GM23248 (cell line): ENCODE results near the gene CADPS2. TPM values are rescaled to one million over a fixed set of nuclear protein-coding genes. Genes with fewer than 3 reads are reported as not detected.
"Not testable (repeated sequence)": the region's sequence is repeated elsewhere in the genome, so short reads cannot be mapped to it uniquely, and the experiment has no call there.

Experiments
- DNase-seq: peaks from one replicate; pipeline ENCODE4 v3.0.0-alpha.2; 2015
- H2AFZ ChIP-seq: fragments of 200-600 bp; sonication (generic); 2 replicates; pipeline ENCODE4 v1.6.1; 2016; ENCODE audit warnings: antibody characterized with exemption
- H3F3A ChIP-seq: fragments of 200-600 bp; sonication (generic); 2 replicates; pipeline ENCODE4 v1.6.1; 2016; ENCODE audit warnings: mild to moderate bottlenecking, antibody characterized with exemption, mixed run types; ENCODE audit not compliant: insufficient read depth
- H3K27ac ChIP-seq: fragments of 200-600 bp; sonication (generic); 2 replicates; pipeline ENCODE4 v1.5.1; 2016; ENCODE audit warnings: mild to moderate bottlenecking
- H3K27me3 ChIP-seq: fragments of 200-600 bp; sonication (generic); replicated peaks from 2 replicates; pipeline ENCODE4 v1.6.1; 2016; ENCODE audit warnings: mild to moderate bottlenecking; ENCODE audit not compliant: insufficient read depth
- H3K36me3 ChIP-seq: fragments of 200-600 bp; sonication (generic); 2 replicates; pipeline ENCODE4 v1.6.1; 2016; ENCODE audit warnings: low read depth, mild to moderate bottlenecking
- H3K4me1 ChIP-seq: fragments of 200-600 bp; sonication (generic); 2 replicates; pipeline ENCODE4 v1.6.1; 2016; ENCODE audit warnings: mild to moderate bottlenecking; ENCODE audit not compliant: insufficient read depth
- H3K4me2 ChIP-seq: fragments of 200-600 bp; sonication (generic); one replicate; pipeline ENCODE4 v1.6.1; 2016; ENCODE audit warnings: mild to moderate bottlenecking; ENCODE audit not compliant: unreplicated experiment
- H3K4me3 ChIP-seq: fragments of 200-600 bp; sonication (generic); 2 replicates; pipeline ENCODE4 v1.5.1; 2016; ENCODE audit warnings: mild to moderate bottlenecking
- H3K79me2 ChIP-seq: fragments of 200-600 bp; sonication (generic); 2 replicates; pipeline ENCODE4 v1.6.1; 2016; ENCODE audit warnings: mild to moderate bottlenecking; ENCODE audit not compliant: insufficient read depth
- H3K9ac ChIP-seq: fragments of 200-600 bp; sonication (generic); 2 replicates; pipeline ENCODE4 v1.6.1; 2016; ENCODE audit warnings: mild to moderate bottlenecking
- H3K9me2 ChIP-seq: fragments of 200-600 bp; sonication (generic); 2 replicates; pipeline ENCODE4 v1.6.1; 2016; ENCODE audit warnings: mixed run types, mild to moderate bottlenecking, moderate library complexity; ENCODE audit not compliant: insufficient read depth
- H3K9me3 ChIP-seq: fragments of 200-600 bp; sonication (generic); one replicate; pipeline ENCODE4 v1.6.1; 2017; ENCODE audit warnings: low read depth
- H4K20me1 ChIP-seq: fragments of 200-600 bp; sonication (generic); 2 replicates; pipeline ENCODE4 v1.6.0; 2016; ENCODE audit not compliant: insufficient read depth
- EZH2 ChIP-seq: fragments of 200-600 bp; sonication (generic); IDR thresholded peaks from 2 replicates; pipeline ENCODE4 v1.6.1; 2018; ENCODE audit warnings: antibody characterized with exemption, mild to moderate bottlenecking; ENCODE audit not compliant: insufficient read depth, poor library complexity, severe bottlenecking
- EZH2phosphoT487 ChIP-seq: fragments of 200-600 bp; sonication (generic); IDR thresholded peaks from 2 replicates; pipeline ENCODE4 v1.6.1; 2018; ENCODE audit warnings: antibody characterized with exemption, moderate library complexity, mild to moderate bottlenecking, low read depth; ENCODE audit not compliant: insufficient read depth
- WGBS, 2 experiments: methylation state at CpG; one replicate each; pipeline ENCODE4 v1.1.6; 2015 to 2017; ENCODE audit warnings: low lambda C conversion rate in 2 of 2, low coverage in 1 of 2; ENCODE audit errors: missing lambda C conversion rate in 2 of 2; 5-methylcytosine and 5-hydroxymethylcytosine counted together
- in situ Hi-C: fragments of 300-500 bp; cut with MboI; formaldehyde crosslinking; loops from 2 replicates; pipeline ENCODE4 v1.15.0; 2020
- polyA plus RNA-seq: library from polyadenylated mRNA; unstranded; fragments of >200 nt; fragmentation: Nextera tagmentation; extraction: Ambion mirVana; gene quantifications from 2 replicates; pipeline ENCODE4 v1.2.1, GENCODE V29; 2016
- total RNA-seq: library from RNA; depleted of rRNA; stranded (reverse); fragments of >200 nt; shearing (Covaris generic); gene quantifications from 2 replicates; pipeline ENCODE4 v1.2.3, GENCODE V29; 2014

CADPS2 gene
- total and polyA plus RNA-seq, 2 experiments from 2014 or later = 0.06 to 0.43 TPM

GRCh38 chr7:122291189-122291588, 595.1 kb downstream of the CADPS2 start:
- 23 to 44% methylated on average over 2 of the region's 2 CpGs for WGBS, 2 experiments
- H3K79me2 ChIP-seq = no peaks in the 10 kb centered on the region

GRCh38 chr7:122290476-122290875, 595.8 kb downstream of the CADPS2 start:
- Histone ChIP-seq H4K20me1 (no peaks in the 10 kb centered on the region), H3K4me1 (no peaks in the 10 kb centered on the region), H3K9ac (no peak overlapping the region), H3K9me2 (no peaks in the 10 kb centered on the region), H3K36me3 (no peaks in the 10 kb centered on the region), H3K9me3 (no peaks in the 10 kb centered on the region), H3K4me3 (no peak overlapping the region), H2AFZ (no peak overlapping the region), H3K27ac (no peak overlapping the region), H3K27me3 (no peaks in the 10 kb centered on the region), H3K4me2 (no peak overlapping the region), H3K79me2 (no peaks in the 10 kb centered on the region), H3F3A (no peaks in the 10 kb centered on the region)
- no peak for DNase-seq
- no peak for TF ChIP-seq EZH2phosphoT487
- TF ChIP-seq EZH2 = no peak
- in situ Hi-C loops = no loop called here
- WGBS, 2 experiments = 17 to 29% methylated on average over 1 of the region's 1 CpG

More at GRCh38 chr7:122291189-122291588, 595.1 kb downstream of the CADPS2 start:
- TF ChIP-seq EZH2 (no peak), EZH2phosphoT487 (no peak)
- H4K20me1 ChIP-seq = no peaks in the 10 kb centered on the region
- H3K27ac ChIP-seq = no peak overlapping the region
- DNase-seq = no peak
- no peaks in the 10 kb centered on the region for H3K9me3 ChIP-seq
- no peaks in the 10 kb centered on the region for H3K4me1 ChIP-seq
- H3K36me3 ChIP-seq = no peaks in the 10 kb centered on the region
- in situ Hi-C loops = no loop called here
- no peak overlapping the region for H3K4me3 ChIP-seq
- no peak overlapping the region for H2AFZ ChIP-seq
- H3F3A ChIP-seq = no peaks in the 10 kb centered on the region
- no peak overlapping the region for H3K9ac ChIP-seq
- H3K27me3 ChIP-seq = no peaks in the 10 kb centered on the region
- no peak overlapping the region for H3K4me2 ChIP-seq
- H3K9me2 ChIP-seq = no peaks in the 10 kb centered on the region

- Histone ChIP-seq H3K4me3 (no peak overlapping the region), H3K27ac (no peak overlapping the region), H3K4me1 (no peaks in the 10 kb centered on the region), H2AFZ (no peak overlapping the region), H4K20me1 (no peaks in the 10 kb centered on the region), H3F3A (no peaks in the 10 kb centered on the region), H3K79me2 (no peaks in the 10 kb centered on the region), H3K9ac (no peak overlapping the region), H3K4me2 (no peak overlapping the region), H3K36me3 (no peaks in the 10 kb centered on the region), H3K9me3 (no peaks in the 10 kb centered on the region), H3K27me3 (no peaks in the 10 kb centered on the region), H3K9me2 (no peaks in the 10 kb centered on the region)
- in situ Hi-C loops = no loop called here
- DNase-seq = no peak
- no peak for TF ChIP-seq EZH2phosphoT487
- TF ChIP-seq EZH2 = no peak
- 59 to 70% methylated on average over 1 of the region's 1 CpG for WGBS, 2 experiments
Observed at GRCh38 chr7:122289426-122289825, 596.8 kb downstream of the CADPS2 start.

- H3K36me3 ChIP-seq, H3K9me2 ChIP-seq, H2AFZ ChIP-seq, H3K4me1 ChIP-seq, H3F3A ChIP-seq, DNase-seq, in situ Hi-C loops, H4K20me1 ChIP-seq, H3K4me3 ChIP-seq, H3K9me3 ChIP-seq, H3K79me2 ChIP-seq, H3K27me3 ChIP-seq, H3K9ac ChIP-seq, H3K4me2 ChIP-seq, H3K27ac ChIP-seq: not testable (repeated sequence)
- 73 to 78% methylated on average over 19 of the region's 24 CpGs for WGBS, 2 experiments
Observed at GRCh38 chr7:122284608-122285007, 601.7 kb downstream of the CADPS2 start.

- H3K4me1 ChIP-seq = no peaks in the 10 kb centered on the region
- TF ChIP-seq EZH2 = no peak
- TF ChIP-seq EZH2phosphoT487 = no peak
- in situ Hi-C loops = no loop called here
- no peak overlapping the region for H2AFZ ChIP-seq
- H4K20me1 ChIP-seq = no peaks in the 10 kb centered on the region
- no peaks in the 10 kb centered on the region for H3K27me3 ChIP-seq
- WGBS, 2 experiments = 27 to 42% methylated on average over 2 of the region's 2 CpGs
- H3K9me2 ChIP-seq = no peaks in the 10 kb centered on the region
- no peak overlapping the region for H3K9ac ChIP-seq
- no peak overlapping the region for H3K4me3 ChIP-seq
- no peaks in the 10 kb centered on the region for H3K9me3 ChIP-seq
- H3F3A ChIP-seq = no peaks in the 10 kb centered on the region
- H3K79me2 ChIP-seq = no peaks in the 10 kb centered on the region
- no peak overlapping the region for H3K27ac ChIP-seq
- DNase-seq = no peak
- no peaks in the 10 kb centered on the region for H3K36me3 ChIP-seq
- H3K4me2 ChIP-seq = no peak overlapping the region
Observed at GRCh38 chr7:122273117-122273516, 613.1 kb downstream of the CADPS2 start.
